Osteoblast (primary cell): ENCODE results near the gene LETM1. TPM values are rescaled to one million over a fixed set of nuclear protein-coding genes. Genes with fewer than 3 reads are reported as not detected.

ENCODE experiments used
- DNase-seq: peaks from one replicate; pipeline ENCODE4 v3.0.0; 2011; ENCODE audit warnings: low spot score, mixed read lengths; ENCODE audit not compliant: insufficient read length; ENCODE audit errors: missing footprints
- H2AFZ ChIP-seq: 2 replicates; pipeline ENCODE4 v1.6.0; 2011; ENCODE audit warnings: mild to moderate bottlenecking, low read length
- H3K27ac ChIP-seq: 2 replicates; pipeline ENCODE4 v1.5.1; 2011; ENCODE audit warnings: mild to moderate bottlenecking, low read depth, low read length, moderate library complexity
- H3K27me3 ChIP-seq: 2 replicates; pipeline ENCODE4 v1.6.0; 2012; ENCODE audit warnings: mild to moderate bottlenecking, control low read depth, inconsistent platforms, low read length, moderate library complexity; ENCODE audit not compliant: insufficient read depth
- H3K36me3 ChIP-seq: 2 replicates; pipeline ENCODE4 v1.5.1; 2011; ENCODE audit warnings: mild to moderate bottlenecking, low read length, control low read depth, moderate library complexity; ENCODE audit not compliant: insufficient read depth
- H3K4me1 ChIP-seq: 2 replicates; pipeline ENCODE4 v1.5.1; 2011; ENCODE audit warnings: mild to moderate bottlenecking, low read length, control low read depth, moderate library complexity; ENCODE audit not compliant: insufficient read depth
- H3K4me2 ChIP-seq: 2 replicates; pipeline ENCODE4 v1.6.0; 2011; ENCODE audit warnings: mild to moderate bottlenecking, low read length; ENCODE audit not compliant: insufficient read depth
- H3K4me3 ChIP-seq: fragments of 200-600 bp; sonication (generic); 3 replicates; pipeline ENCODE4 v1.5.1; 2012; ENCODE audit warnings: mild to moderate bottlenecking, low read length, inconsistent platforms; ENCODE audit not compliant: insufficient read depth
- H3K79me2 ChIP-seq: 2 replicates; pipeline ENCODE4 v1.6.0; 2012; ENCODE audit warnings: mild to moderate bottlenecking, low read length, control low read depth, inconsistent platforms; ENCODE audit not compliant: insufficient read depth
- H3K9me3 ChIP-seq: 2 replicates; pipeline ENCODE4 v1.5.1; 2011; ENCODE audit warnings: low read depth, low read length, control low read depth
- H4K20me1 ChIP-seq: 2 replicates; pipeline ENCODE4 v1.6.0; 2012; ENCODE audit warnings: mild to moderate bottlenecking, low read length, control low read depth; ENCODE audit not compliant: insufficient read depth
- total RNA-seq: library from RNA; depleted of rRNA; stranded (reverse); fragments of >200 nt; gene quantifications from 2 replicates; pipeline ENCODE4 v1.2.3, GENCODE V29; 2012
- TF ChIP-seq, protein P1 (sequence below): IDR thresholded peaks from 2 replicates; pipeline ENCODE4 v1.5.1; 2011; ENCODE audit warnings: mild to moderate bottlenecking, low read depth, low read length, moderate library complexity; ENCODE audit errors: extremely low read depth

LETM1 gene
- total RNA-seq, 1 donor: 75.3 TPM

DNA sequence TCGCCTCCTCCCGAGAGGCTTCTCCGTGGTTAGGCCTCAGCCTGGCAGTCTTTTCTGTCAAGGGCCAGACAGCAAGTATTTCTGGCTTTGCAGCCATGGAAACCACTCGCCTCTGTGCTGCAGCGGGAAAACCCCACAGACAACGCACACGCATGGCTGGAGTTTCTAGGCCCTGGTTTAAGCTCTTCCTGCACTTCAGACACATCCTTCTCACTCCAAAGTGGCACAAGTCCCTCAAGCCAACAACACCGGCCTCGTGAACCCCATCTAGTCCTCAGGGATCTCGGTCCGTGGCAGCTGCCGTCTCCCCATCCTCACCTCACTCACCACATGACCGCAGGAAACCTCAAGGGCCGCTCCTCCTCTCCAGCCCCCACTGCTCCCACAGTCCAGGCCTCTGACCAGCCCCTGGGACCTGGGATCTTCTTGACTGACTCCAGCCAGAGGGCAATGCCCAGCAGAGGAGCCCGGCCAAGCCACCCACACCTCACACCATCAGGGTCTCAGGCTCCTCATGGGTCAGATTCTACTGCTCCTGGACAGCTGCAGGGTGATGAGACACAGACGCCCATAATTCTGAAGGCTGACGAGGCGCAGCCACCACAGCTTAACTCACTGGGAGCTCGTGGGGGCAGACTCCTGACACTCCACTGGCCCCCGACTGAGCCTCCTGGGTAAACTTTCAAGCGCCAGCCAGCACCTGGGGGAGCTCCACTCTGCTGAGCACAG lies 21.7 kb downstream of the LETM1 start:
- peak overlapping the region; percentile 60 for H3K27ac ChIP-seq
- DNase-seq: peak; percentile 69

DNA sequence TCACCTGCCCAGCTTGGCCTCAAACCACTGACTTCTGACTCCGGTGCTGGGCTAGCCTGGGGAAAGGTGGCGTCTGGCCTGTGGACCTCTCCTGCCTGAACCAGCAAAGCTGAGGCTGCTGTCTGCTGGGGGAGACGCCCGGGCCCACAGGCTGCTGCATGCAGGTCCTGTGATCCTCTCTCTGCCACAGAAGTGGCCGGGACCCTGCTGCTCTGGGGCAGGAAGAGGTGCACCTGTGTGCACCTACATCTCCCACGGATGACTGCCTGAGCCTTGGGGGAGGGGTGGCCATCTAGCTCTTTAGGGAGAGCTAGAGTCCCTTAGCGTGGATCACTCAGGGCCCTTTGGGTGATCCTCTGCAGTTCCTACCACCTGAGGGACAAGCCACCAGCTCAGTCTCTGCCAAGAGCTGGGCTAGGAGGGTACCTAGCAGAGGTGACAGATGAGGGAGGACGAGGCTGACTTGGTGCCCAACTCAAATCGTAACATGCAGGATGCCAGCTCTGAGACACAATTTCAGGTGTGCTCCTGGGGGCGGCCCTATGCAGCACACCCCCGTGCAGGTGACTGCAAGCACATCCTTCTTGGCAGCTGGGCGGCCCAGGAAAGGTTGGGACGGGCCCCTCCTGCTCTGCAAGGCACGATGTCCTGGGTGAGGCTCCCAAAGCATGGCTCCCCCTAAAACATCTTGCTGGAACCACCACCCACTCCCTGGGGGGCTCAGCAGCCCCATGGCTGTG lies 22.5 kb downstream of the LETM1 start:
- Histone ChIP-seq H4K20me1 (peaks cover 9% of the 10 kb centered on the region), H3K79me2 (peaks cover 16% of the 10 kb centered on the region), H3K27ac (peak overlapping the region; percentile 60), H3K4me3 (no peak overlapping the region), H3K9me3 (no peaks in the 10 kb centered on the region), H3K4me2 (no peak overlapping the region), H3K4me1 (peaks cover 23% of the 10 kb centered on the region), H3K36me3 (peaks cover 58% of the 10 kb centered on the region), H3K27me3 (no peaks in the 10 kb centered on the region), H2AFZ (no peak overlapping the region)
- DNase-seq: no peak
- TF ChIP-seq, protein P1, sequence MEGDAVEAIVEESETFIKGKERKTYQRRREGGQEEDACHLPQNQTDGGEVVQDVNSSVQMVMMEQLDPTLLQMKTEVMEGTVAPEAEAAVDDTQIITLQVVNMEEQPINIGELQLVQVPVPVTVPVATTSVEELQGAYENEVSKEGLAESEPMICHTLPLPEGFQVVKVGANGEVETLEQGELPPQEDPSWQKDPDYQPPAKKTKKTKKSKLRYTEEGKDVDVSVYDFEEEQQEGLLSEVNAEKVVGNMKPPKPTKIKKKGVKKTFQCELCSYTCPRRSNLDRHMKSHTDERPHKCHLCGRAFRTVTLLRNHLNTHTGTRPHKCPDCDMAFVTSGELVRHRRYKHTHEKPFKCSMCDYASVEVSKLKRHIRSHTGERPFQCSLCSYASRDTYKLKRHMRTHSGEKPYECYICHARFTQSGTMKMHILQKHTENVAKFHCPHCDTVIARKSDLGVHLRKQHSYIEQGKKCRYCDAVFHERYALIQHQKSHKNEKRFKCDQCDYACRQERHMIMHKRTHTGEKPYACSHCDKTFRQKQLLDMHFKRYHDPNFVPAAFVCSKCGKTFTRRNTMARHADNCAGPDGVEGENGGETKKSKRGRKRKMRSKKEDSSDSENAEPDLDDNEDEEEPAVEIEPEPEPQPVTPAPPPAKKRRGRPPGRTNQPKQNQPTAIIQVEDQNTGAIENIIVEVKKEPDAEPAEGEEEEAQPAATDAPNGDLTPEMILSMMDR: no peak

More for the DNA sequence above, 21.7 kb downstream of the LETM1 start:
- Histone ChIP-seq H3K36me3 (peaks cover 65% of the 10 kb centered on the region), H3K79me2 (peaks cover 21% of the 10 kb centered on the region), H2AFZ (no peak overlapping the region), H4K20me1 (peaks cover 10% of the 10 kb centered on the region), H3K4me1 (peaks cover 23% of the 10 kb centered on the region), H3K27me3 (no peaks in the 10 kb centered on the region), H3K4me2 (peak overlapping the region; percentile 10), H3K9me3 (no peaks in the 10 kb centered on the region), H3K4me3 (no peak overlapping the region)
- TF ChIP-seq, protein P1: no peak

DNA sequence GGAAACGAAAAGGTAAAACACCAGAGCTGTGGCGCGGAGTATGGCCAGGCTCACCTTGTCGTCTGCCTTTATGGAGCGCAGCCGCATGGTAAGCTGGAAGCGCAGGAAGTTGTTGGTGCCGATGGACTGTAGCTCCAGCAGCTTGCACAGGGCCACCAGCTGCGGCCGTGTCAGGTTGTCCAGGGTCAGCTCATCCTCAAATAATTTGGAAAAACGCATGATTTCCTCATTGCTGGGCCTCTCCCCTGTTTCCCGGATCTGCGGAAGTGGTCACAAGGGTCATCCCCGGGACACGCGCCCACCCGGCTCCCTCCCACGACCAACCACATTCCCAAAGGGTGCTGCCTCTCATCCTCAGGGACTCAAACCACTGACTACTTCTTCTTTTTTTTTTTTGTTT lies 23.3 kb downstream of the LETM1 start:
- H2AFZ ChIP-seq: no peak overlapping the region
- H3K4me1 ChIP-seq: peaks cover 23% of the 10 kb centered on the region
- no peak overlapping the region for H3K4me3 ChIP-seq
- H3K27ac ChIP-seq: no peak overlapping the region
- peaks cover 55% of the 10 kb centered on the region for H3K36me3 ChIP-seq
- H4K20me1 ChIP-seq: peaks cover 9% of the 10 kb centered on the region
- no peaks in the 10 kb centered on the region for H3K9me3 ChIP-seq
- TF ChIP-seq, protein P1: no peak
- peak; percentile 58 for DNase-seq
- no peaks in the 10 kb centered on the region for H3K27me3 ChIP-seq
- peaks cover 13% of the 10 kb centered on the region for H3K79me2 ChIP-seq
- no peak overlapping the region for H3K4me2 ChIP-seq

DNA sequence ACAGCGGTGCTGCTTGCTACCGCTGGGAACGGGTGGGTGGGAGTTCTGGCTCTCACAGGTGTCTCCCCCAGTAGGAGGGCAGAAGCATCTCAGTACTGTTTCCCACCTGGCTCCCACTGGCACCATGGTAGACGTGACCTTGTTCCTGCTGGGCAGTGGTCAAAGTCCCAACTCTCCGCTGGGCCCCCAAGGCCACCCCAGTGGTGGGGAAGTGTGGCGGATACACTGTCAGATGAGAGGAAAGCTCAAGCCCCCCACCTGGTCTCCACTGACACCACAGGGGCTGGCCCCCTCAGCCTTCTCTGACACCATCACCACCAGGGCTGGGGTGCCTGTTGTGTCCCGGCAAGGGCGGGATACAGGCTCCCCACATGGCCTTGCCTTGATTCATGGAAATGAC lies 24.6 kb downstream of the LETM1 start:
- Histone ChIP-seq H3K4me2 (no peak overlapping the region), H3K9me3 (no peaks in the 10 kb centered on the region), H3K4me1 (peaks cover 23% of the 10 kb centered on the region), H3K4me3 (no peak overlapping the region), H4K20me1 (peaks cover 5% of the 10 kb centered on the region), H2AFZ (no peak overlapping the region), H3K79me2 (peaks cover 4% of the 10 kb centered on the region), H3K27ac (no peak overlapping the region), H3K36me3 (peaks cover 50% of the 10 kb centered on the region), H3K27me3 (no peaks in the 10 kb centered on the region)
- DNase-seq: peak; percentile 56
- TF ChIP-seq, protein P1: no peak
